NT2/D1 (cell line): ENCODE measurements around the gene PDE11A.

Experiments
- YY1 ChIP-seq: IDR thresholded peaks from 2 replicates; pipeline ENCODE4 v1.6.1; 2011; ENCODE audit not compliant: insufficient read length, insufficient read depth
- ZNF274 ChIP-seq: IDR thresholded peaks from 2 replicates; pipeline ENCODE4 v1.6.1; 2011; ENCODE audit warnings: mild to moderate bottlenecking, low read depth, low read length

GRCh38 chr2:177691177-177691576 is 381.4 kb downstream of the PDE11A start:
- no peak for TF ChIP-seq ZNF274
- TF ChIP-seq YY1 = no peak
